Glomerular visceral epithelial cell (primary cell): ENCODE data around the gene GPR160.

Experiments used
- DNase-seq: peaks from one replicate; pipeline ENCODE4 v3.0.0-alpha.2; 2016; ENCODE audit errors: extremely low spot score

The GPR160 gene

GRCh38 chr3:170037463-170038433, at the start of gene GPR160:
Gene GPR160, plus strand, starts transcription at chr3:170037995. Its CDS starts 45,978 bp downstream, at chr3:170083973.
- peak; percentile 72 for DNase-seq

GRCh38 chr3:169990431-169990830, 47.4 kb upstream of the GPR160 start:
- no peak for DNase-seq

GRCh38 chr3:169992156-169992555, 45.6 kb upstream of the GPR160 start:
- no peak for DNase-seq

- DNase-seq: no peak
Observed at GRCh38 chr3:169992781-169993180, 45.0 kb upstream of the GPR160 start.

- no peak for DNase-seq
Observed at GRCh38 chr3:169993761-169994160, 44.0 kb upstream of the GPR160 start.

GRCh38 chr3:169996063-169996462, 41.7 kb upstream of the GPR160 start:
- no peak for DNase-seq

GRCh38 chr3:169998668-169999131, 39.1 kb upstream of the GPR160 start:
- no peak for DNase-seq

- no peak for DNase-seq
Observed at GRCh38 chr3:169999433-169999832, 38.4 kb upstream of the GPR160 start.

GRCh38 chr3:170000051-170000450, 37.7 kb upstream of the GPR160 start:
- no peak for DNase-seq

GRCh38 chr3:170002231-170002630, 35.6 kb upstream of the GPR160 start:
- DNase-seq: no peak

- DNase-seq: no peak
Observed at GRCh38 chr3:170002879-170003278, 34.9 kb upstream of the GPR160 start.

GRCh38 chr3:170003881-170004356, 33.9 kb upstream of the GPR160 start:
- DNase-seq: no peak

GRCh38 chr3:170007031-170007663, 30.6 kb upstream of the GPR160 start:
- DNase-seq: no peak

GRCh38 chr3:170010498-170010897, 27.3 kb upstream of the GPR160 start:
- no peak for DNase-seq

- DNase-seq: no peak
Observed at GRCh38 chr3:170012683-170013400, 25.0 kb upstream of the GPR160 start.

GRCh38 chr3:170016057-170016456, 21.7 kb upstream of the GPR160 start:
- no peak for DNase-seq

GRCh38 chr3:170019306-170019705, 18.5 kb upstream of the GPR160 start:
- peak; percentile 2 for DNase-seq

- DNase-seq: no peak
Observed at GRCh38 chr3:170021083-170021482, 16.7 kb upstream of the GPR160 start.

- no peak for DNase-seq
Observed at GRCh38 chr3:170022336-170022735, 15.5 kb upstream of the GPR160 start.

- no peak for DNase-seq
Observed at GRCh38 chr3:170023165-170023564, 14.6 kb upstream of the GPR160 start.

- no peak for DNase-seq
Observed at GRCh38 chr3:170024581-170024980, 13.2 kb upstream of the GPR160 start.
